Stimulated activated CD4-positive, alpha-beta T cell treated with anti-CD3 and anti-CD28 coated beads, TNF-alpha, amount 100 ng/mL, for 24 hours (primary cell): Measurements from ENCODE around the gene MR1.

Experiments used
- DNase-seq, 3 experiments: peaks; one replicate each; pipeline ENCODE4 v3.0.0-alpha.2; 2020; ENCODE audit warnings: low read depth in 3 of 3

Gene MR1

GRCh38 chr1:181033799-181034451, at the start of gene MR1:
Gene MR1, plus strand, starts transcription at chr1:181033983. Its CDS starts 25 bp downstream, at chr1:181034008.
- peak in 1 of 3 experiments; percentile 25 for DNase-seq

- no peak for DNase-seq
These were observed 45.5 kb upstream of the MR1 start for GRCh38 chr1:180988253-180988752.

GRCh38 chr1:180994262-180994661, 39.5 kb upstream of the MR1 start:
- no peak for DNase-seq

- DNase-seq: no peak
These were observed 35.8 kb upstream of the MR1 start for GRCh38 chr1:180997843-180998504.

GRCh38 chr1:181001091-181001780, 32.5 kb upstream of the MR1 start:
- no peak for DNase-seq

- no peak for DNase-seq
These were observed 31.1 kb upstream of the MR1 start for GRCh38 chr1:181002582-181003172.

- no peak for DNase-seq
These were observed 23.0 kb upstream of the MR1 start for GRCh38 chr1:181010789-181011188.

GRCh38 chr1:181011301-181012202, 22.2 kb upstream of the MR1 start:
- DNase-seq: no peak

GRCh38 chr1:181012203-181012745, 21.5 kb upstream of the MR1 start:
- no peak for DNase-seq

GRCh38 chr1:181013144-181013543, 20.6 kb upstream of the MR1 start:
- DNase-seq: no peak

GRCh38 chr1:181014477-181015250, 19.1 kb upstream of the MR1 start:
- DNase-seq: peak in 1 of 3 experiments; percentile 18

- no peak for DNase-seq
These were observed 18.6 kb upstream of the MR1 start for GRCh38 chr1:181015251-181015615.

- DNase-seq: no peak
These were observed 17.2 kb upstream of the MR1 start for GRCh38 chr1:181016563-181016962.

GRCh38 chr1:181018901-181019681, 14.7 kb upstream of the MR1 start:
- no peak for DNase-seq

- DNase-seq: no peak
These were observed 12.6 kb upstream of the MR1 start for GRCh38 chr1:181021159-181021558.

- peak; percentile 47 to 76 (median 48) for DNase-seq
These were observed 11.9 kb upstream of the MR1 start for GRCh38 chr1:181021811-181022434.

- DNase-seq: no peak
These were observed 10.3 kb upstream of the MR1 start for GRCh38 chr1:181023265-181024057.

GRCh38 chr1:181028196-181028595, 5.6 kb upstream of the MR1 start:
- DNase-seq: no peak
